BJ (cell line): Measurements from ENCODE around the gene FAM131C. TPM values are rescaled to one million over a fixed set of nuclear protein-coding genes. Genes with fewer than 3 reads are reported as not detected.
"Not testable (repeated sequence)": the region's sequence is repeated elsewhere in the genome, so short reads cannot be mapped to it uniquely, and the experiment has no call there.

ENCODE experiments used
- CTCF ChIA-PET: fragments of 350-600 bp; formaldehyde crosslinking; extraction: SDS; loops from one replicate; lab custom pipeline; 2021; ENCODE audit warnings: antibody characterized with exemption, inconsistent platforms; lab: Yijun Ruan, JAX
- POLR2A ChIA-PET: fragments of 300-600 bp; sonication (Branson Sonifier 250); formaldehyde crosslinking; extraction: SDS; loops from one replicate; lab custom pipeline; 2021; ENCODE audit warnings: antibody characterized with exemption; lab: Charles Lee
- DNase-seq: peaks from one replicate; pipeline ENCODE4 v3.0.0-alpha.2; 2011; ENCODE audit warnings: low read depth
- H3K27me3 ChIP-seq: 2 replicates; pipeline ENCODE4 v1.6.0; 2011; ENCODE audit warnings: low read length; ENCODE audit not compliant: control insufficient read depth, insufficient read depth
- H3K36me3 ChIP-seq: 2 replicates; pipeline ENCODE4 v1.5.1; 2011; ENCODE audit warnings: low read length; ENCODE audit not compliant: control insufficient read depth, insufficient read depth
- H3K4me3 ChIP-seq: 2 replicates; pipeline ENCODE4 v1.5.1; 2011; ENCODE audit warnings: low read depth, mild to moderate bottlenecking, control low read depth, low read length
- polyA plus RNA-seq: library from polyadenylated mRNA; depleted of rRNA; stranded (reverse); fragments of >200 nt; gene quantifications from 2 replicates; pipeline ENCODE4 v1.2.3, GENCODE V29; 2011
- TF ChIP-seq, protein P1 (sequence below): IDR thresholded peaks from 2 replicates; pipeline ENCODE4 v1.5.1; 2011; ENCODE audit warnings: low read depth, mild to moderate bottlenecking, control low read depth, inconsistent platforms, low read length, moderate library complexity; ENCODE audit not compliant: insufficient read depth

The FAM131C gene
- polyA plus RNA-seq, 1 experiment, result 0.47 TPM

- ChIA-PET CTCF (interaction anchor here (0.8 to 4.5 kb wide), 15 partner anchors 9 to 264 kb away, joined by 3 to 53 read pairs (median 6); partner anchors contain the start of genes CLCNKB, FAM131C and SRARP), POLR2A (interaction anchor here (0.6 kb wide), 1 partner anchor 14 kb away, joined by 3 read pairs; no protein-coding TSS in a partner anchor)
- DNase-seq, result no peak
- Histone ChIP-seq H3K4me3 (no peak overlapping the region), H3K36me3 (no peaks in the 10 kb centered on the region), H3K27me3 (no peaks in the 10 kb centered on the region)
- TF ChIP-seq, protein P1, sequence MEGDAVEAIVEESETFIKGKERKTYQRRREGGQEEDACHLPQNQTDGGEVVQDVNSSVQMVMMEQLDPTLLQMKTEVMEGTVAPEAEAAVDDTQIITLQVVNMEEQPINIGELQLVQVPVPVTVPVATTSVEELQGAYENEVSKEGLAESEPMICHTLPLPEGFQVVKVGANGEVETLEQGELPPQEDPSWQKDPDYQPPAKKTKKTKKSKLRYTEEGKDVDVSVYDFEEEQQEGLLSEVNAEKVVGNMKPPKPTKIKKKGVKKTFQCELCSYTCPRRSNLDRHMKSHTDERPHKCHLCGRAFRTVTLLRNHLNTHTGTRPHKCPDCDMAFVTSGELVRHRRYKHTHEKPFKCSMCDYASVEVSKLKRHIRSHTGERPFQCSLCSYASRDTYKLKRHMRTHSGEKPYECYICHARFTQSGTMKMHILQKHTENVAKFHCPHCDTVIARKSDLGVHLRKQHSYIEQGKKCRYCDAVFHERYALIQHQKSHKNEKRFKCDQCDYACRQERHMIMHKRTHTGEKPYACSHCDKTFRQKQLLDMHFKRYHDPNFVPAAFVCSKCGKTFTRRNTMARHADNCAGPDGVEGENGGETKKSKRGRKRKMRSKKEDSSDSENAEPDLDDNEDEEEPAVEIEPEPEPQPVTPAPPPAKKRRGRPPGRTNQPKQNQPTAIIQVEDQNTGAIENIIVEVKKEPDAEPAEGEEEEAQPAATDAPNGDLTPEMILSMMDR, result no peak
Measured at GRCh38 chr1:16054598-16055540, 18.6 kb downstream of the FAM131C start.

DNA sequence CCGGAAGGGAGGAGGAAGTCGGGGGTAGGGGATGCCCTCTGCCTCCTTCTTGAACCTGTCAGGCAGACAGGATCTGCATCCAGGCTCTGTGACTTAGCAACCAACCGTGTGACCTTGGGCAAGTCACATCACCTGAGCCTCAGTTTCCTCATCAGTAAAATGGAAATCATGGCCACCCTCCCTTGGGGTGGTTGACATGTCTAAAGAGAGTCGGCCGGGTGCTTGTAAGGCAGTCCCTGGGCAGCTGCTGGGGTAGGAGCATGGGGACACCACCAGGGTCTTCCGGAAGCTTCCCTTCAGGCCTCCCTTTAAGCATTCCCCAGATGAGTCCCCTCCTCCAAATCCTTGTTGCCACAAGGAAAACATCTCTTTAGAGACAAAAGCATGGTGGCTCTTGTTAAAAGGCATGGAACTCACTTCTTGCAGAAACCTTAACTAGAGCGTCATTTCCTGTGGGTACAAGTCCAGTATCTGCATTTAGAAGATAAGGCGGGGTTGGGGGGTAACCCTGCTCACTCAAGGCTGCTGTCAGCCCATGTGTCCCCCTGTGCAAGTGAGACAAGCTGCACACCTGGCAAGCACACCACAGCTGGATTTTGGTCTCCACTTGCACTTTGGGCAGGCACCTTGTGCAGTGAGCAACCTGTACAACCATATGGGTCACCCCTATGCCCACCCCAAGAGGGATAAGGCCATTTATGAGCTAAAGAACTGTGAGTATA, 19.5 kb downstream of the FAM131C start:
- TF ChIP-seq, protein P1, result no peak
- DNase-seq, result no peak
- ChIA-PET POLR2A (no interaction called here), CTCF (interaction anchor here (0.8 to 4.5 kb wide), 5 partner anchors 8 to 42 kb away, joined by 3 to 53 read pairs (median 9); partner anchors contain the start of genes CLCNKB and FAM131C)
- no peaks in the 10 kb centered on the region for H3K36me3 ChIP-seq
- no peaks in the 10 kb centered on the region for H3K27me3 ChIP-seq
- H3K4me3 ChIP-seq, result no peak overlapping the region

GRCh38 chr1:16051949-16052348, 21.5 kb downstream of the FAM131C start:
- H3K4me3 ChIP-seq, POLR2A ChIA-PET, H3K36me3 ChIP-seq, DNase-seq, CTCF ChIA-PET, H3K27me3 ChIP-seq: not testable (repeated sequence)

DNA sequence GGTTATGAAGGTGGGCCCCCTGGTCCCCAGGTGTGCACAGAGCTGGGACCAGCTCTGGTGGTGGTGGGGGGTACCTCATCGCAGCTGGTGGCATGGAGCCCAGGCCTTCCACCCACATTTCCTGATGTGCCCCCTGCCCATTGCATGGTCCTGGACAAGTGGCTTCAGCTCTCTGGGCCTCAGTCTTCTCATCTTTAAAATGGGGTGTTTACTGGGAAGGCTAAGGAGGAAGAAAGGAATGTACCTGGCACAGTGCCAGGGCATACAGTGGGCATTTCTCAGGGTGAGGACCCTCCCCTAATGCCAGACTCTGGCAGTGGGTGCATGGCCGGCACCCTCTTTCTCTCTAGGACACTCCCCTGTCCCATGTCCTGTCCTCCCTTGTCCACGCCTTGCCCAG, 22.4 kb downstream of the FAM131C start:
- POLR2A ChIA-PET, result no interaction called here
- no peak for DNase-seq
- H3K27me3 ChIP-seq, result no peaks in the 10 kb centered on the region
- TF ChIP-seq, protein P1, result no peak
- no peaks in the 10 kb centered on the region for H3K36me3 ChIP-seq
- H3K4me3 ChIP-seq, result no peak overlapping the region
- CTCF ChIA-PET, result interaction anchor here (0.9 to 1.7 kb wide), 2 partner anchors 22 to 24 kb away, joined by 3 read pairs; partner anchors contain the start of gene FAM131C

- TF ChIP-seq, protein P1, result no peak
- no peak for DNase-seq
- ChIA-PET POLR2A (no interaction called here), CTCF (interaction anchor here (0.6 to 1.7 kb wide), 4 partner anchors 23 to 55 kb away, joined by 3 read pairs; partner anchors contain the start of gene FAM131C)
- Histone ChIP-seq H3K36me3 (no peaks in the 10 kb centered on the region), H3K27me3 (no peaks in the 10 kb centered on the region), H3K4me3 (no peak overlapping the region)
Measured at GRCh38 chr1:16050328-16050727, 23.1 kb downstream of the FAM131C start.
